LNCAP (cell line): ENCODE results near the gene FOXJ1.

Source experiments
- TF ChIP-seq, protein P1 (sequence below): fragments of 450-650 bp; IDR thresholded peaks from 2 replicates; pipeline ENCODE4 v1.5.1; 2017; ENCODE audit warnings: mild to moderate bottlenecking

The FOXJ1 gene

DNA sequence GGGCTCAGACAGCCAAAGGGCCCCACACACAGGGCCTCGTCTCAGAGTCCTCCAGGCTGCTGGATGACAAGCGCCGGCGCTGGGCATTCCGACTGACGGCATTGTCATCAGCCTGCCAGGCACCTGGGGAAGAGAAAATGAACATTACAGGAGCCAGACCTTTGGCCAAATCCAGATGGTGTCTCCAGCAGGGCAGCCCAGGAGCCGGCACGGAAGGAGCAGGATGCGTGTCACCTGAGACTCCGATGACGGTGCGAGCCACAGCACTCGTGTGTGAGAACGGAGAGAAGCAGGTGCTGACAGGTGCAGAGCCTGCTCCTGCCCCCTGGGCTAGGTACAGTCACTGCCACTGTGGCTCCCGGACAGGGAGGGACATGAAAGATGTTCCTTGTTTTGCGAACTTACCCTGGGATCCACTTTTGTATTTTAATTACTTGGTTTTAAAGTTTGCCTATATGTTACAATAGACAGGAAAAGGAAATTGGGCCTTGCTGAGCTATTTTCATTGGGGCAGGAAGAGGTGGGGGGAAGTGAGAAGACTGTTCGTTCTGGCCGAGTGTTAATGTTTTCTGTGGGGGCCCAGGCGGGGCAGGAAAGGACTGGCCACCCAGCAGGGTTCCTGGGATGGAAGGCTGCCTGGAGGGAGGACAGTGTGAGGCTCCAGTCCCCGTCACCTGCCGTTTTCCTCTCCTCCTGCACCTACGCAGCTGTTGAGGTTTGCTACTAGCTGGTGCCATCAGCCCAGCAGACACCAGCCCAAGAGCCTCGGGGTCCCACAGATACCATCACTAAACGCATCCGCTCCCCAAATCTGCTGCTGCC lies 4.4 kb upstream of the FOXJ1 start:
- TF ChIP-seq, protein P1, sequence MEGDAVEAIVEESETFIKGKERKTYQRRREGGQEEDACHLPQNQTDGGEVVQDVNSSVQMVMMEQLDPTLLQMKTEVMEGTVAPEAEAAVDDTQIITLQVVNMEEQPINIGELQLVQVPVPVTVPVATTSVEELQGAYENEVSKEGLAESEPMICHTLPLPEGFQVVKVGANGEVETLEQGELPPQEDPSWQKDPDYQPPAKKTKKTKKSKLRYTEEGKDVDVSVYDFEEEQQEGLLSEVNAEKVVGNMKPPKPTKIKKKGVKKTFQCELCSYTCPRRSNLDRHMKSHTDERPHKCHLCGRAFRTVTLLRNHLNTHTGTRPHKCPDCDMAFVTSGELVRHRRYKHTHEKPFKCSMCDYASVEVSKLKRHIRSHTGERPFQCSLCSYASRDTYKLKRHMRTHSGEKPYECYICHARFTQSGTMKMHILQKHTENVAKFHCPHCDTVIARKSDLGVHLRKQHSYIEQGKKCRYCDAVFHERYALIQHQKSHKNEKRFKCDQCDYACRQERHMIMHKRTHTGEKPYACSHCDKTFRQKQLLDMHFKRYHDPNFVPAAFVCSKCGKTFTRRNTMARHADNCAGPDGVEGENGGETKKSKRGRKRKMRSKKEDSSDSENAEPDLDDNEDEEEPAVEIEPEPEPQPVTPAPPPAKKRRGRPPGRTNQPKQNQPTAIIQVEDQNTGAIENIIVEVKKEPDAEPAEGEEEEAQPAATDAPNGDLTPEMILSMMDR: no peak

DNA sequence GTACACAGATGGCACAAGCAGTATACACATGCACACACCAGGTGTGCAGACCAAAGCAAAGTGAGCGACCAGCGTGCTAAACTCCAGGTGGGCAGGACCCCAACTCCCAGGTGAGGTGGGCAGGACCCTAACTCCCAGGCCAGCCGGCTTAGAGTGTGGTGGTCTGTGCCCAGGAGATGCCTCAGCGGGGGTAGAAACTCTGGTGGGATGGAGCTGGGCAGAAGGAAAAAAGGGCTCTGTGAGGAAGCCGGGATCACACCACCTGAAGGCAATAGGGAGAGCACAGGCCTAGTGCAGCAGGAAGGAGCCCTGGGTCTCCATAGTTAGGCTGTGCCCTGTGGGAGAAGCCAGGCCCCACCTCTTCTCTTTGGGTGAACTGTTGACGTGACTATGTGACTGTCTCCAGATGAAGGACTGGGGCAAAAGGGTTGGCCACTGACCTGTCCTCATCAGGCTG lies 1.6 kb upstream of the FOXJ1 start:
- TF ChIP-seq, protein P1: no peak

DNA sequence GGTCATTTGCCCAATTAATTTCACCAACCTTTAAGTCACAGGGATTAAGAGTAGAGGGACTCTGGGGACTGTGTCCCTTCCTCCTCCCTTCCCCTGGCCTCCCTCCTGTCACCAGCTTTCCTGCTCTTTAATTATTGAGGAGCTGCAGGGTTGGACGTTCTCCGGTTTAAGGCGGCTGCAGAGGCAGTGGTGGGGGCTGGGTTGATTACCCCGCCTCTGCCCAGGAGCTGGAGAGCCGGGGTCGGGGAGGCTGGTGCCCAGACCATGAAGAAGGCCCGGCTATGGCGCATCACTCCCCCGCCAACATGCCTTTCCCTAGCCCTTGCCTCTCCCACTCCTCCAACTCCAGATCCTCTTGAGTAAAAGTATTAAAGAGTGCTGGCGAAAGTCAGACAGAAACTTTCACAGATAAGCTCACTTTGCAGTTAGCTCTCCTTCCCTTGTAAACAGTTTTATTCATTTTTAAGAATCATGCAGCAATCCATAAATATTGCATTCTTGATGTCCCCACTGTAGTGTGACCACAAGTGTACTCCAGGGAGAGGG lies 1.1 kb upstream of the FOXJ1 start:
- TF ChIP-seq, protein P1: no peak

DNA sequence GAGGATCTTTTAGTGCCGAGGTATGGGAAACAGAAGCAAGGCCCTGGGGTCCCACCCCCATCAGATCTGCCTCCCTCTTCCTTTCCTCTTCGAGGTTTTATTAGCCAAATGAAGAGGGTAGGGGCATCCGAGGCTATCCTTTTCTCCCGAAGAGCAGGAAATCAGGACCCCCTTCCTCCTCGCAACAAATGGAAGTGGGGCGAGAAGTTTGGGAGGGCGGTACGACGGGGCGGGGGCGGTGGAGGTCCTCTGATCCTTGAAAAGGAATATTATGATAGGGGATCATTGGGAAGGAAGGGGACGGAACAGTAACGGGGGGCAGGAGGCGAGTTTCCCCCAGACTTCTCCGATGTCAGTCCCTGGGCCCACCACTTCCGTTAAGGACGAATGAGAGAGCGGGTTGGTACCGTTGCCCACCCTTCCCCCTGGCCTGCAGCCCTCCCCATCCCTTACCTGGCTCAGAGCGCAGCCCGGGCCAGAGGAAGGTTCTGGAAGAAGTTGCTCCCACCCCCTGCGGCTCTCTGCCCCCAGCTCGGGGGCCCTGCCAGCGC lies 309 bp downstream of the FOXJ1 start:
- TF ChIP-seq, protein P1: no peak

DNA sequence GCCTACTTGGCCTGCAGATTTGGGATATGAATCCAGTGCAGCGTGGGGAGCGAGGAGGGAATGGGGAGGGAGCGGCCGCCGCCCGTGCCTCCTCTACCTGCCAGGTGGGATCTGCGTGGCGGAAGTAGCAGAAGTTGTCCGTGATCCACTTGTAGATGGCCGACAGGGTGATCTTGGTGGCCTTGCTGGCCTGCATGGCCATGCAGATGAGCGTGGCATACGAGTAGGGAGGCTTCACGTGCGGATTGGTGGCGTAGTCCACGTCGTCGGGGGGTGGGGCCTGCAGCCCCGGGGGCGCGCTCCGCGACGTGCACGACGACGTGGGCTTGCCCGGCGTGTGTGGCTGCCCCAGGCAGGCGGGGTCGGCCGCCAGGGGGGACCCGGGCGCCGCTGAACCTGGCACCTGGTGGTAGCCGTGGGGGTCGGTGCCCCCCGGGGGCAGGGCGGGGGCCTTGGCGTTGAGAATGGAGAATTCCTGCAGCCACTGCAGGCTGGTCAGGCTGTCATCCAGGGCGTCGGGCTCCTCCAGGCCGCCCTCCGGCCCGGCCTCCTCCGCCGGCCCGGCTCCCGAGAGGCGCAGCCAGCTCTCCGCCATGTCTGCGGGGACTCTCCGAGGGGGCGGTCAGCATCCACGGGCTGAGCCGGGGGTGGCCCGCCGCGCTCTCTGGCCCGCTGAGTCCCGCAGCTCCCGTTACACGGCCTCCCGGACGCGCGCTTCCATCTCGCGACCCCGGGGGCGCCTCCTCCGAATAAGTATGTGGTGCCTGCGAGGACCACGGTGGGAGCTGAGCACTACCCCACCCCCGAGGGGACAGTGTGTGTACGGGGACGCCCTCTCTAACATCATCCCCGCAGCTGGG lies 1.0 kb downstream of the FOXJ1 start:
- TF ChIP-seq, protein P1: no peak

DNA sequence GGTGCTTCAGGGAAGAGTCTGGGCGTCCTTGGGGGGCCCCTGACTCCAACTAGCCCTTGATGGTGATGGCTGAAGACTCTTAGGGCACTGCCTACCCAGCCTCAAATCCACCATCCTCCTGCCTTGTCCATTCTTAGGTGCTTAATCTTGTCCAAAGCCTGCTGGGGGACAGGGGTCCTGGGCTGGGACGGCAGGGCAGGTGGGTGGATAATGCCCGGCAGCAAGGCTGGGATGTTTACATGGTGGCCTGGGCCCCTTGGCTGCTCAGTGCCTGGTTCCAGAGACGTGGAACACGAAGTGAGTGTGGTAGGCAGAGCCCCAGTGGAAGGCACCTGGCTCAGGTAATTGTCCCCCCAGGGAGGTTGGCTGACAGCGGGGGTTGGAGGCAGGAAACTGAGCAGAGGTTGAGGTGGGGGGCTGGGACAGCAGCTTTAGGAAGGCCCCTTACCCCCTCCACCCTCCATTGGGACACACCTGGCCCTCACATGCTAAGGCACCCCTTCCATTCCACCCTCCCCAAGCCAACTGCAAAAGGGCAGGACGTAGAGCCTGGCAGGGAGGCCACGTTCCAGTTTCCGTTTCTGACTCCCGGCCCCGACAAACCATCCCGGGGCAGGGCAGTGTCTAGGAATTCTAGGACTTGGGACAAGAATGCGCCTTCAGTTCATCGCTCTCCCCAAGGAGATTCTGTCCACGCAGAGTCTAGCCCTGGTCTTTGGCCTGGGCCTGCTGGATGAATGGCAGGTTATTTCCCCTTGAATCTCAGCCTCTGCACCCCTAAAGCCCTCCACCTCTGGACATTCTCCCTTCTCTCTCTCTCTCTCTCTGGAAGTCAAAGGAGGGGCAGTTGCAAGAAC lies 1.9 kb downstream of the FOXJ1 start:
- TF ChIP-seq, protein P1: no peak
